ENCODE data around the gene HLA-DQB1. TPM values are rescaled to one million over a fixed set of nuclear protein-coding genes. Genes with fewer than 3 reads are reported as not detected.
"Not testable (repeated sequence)": the region's sequence is repeated elsewhere in the genome, so short reads cannot be mapped to it uniquely, and the experiment has no call there.

The HLA-DQB1 gene
- total and polyA plus RNA-seq, 2 donors (not counting 1 experiment from before 2014, with no cell fraction given), result not detected

DNA sequence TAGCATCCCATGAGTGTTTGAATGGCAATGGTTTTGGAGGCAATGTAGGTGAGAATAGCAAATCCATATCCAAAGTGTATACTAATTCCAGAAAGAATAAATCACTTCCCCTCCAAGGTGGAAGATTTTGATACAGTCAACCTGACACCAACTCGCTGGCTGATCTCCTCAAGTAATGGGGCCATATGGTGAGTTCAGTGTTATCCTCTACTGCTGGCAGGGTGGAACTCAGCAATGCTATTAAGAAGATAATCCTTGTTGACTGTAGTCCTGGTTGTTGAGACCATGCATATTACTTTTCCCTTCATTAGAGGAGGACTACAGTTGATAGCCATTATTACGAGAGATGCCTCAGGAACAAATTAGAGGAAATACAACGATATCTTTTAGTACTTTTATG, 17.8 kb upstream of the HLA-DQB1 start:
- DNase-seq (ENCODE audit: low read depth in 2 of 2), result no peak
- H3K9me3 ChIP-seq (ENCODE audit: control insufficient read depth, insufficient read depth, low read depth, low read length), result no peaks in the 10 kb centered on the region
- H3K9ac ChIP-seq (ENCODE audit: insufficient read depth, low read length), result no peak overlapping the region
- no peak overlapping the region for H2AFZ ChIP-seq (ENCODE audit: low read length)
- no peak overlapping the region for H3K27ac ChIP-seq (ENCODE audit: insufficient read depth, low read length)
- no peak overlapping the region for H3K4me2 ChIP-seq (ENCODE audit: extremely low read depth, insufficient read depth, low read length)
- no peaks in the 10 kb centered on the region for H4K20me1 ChIP-seq (ENCODE audit: control insufficient read depth, extremely low read depth, insufficient read depth, low read length)
- no peaks in the 10 kb centered on the region for H3K36me3 ChIP-seq (ENCODE audit: control insufficient read depth, insufficient read depth, low read length)
- no peak for TF ChIP-seq EZH2 (IDR thresholded peaks at IDR 0.05; ENCODE audit: low read length, missing control alignments)
- TF ChIP-seq, protein P1, sequence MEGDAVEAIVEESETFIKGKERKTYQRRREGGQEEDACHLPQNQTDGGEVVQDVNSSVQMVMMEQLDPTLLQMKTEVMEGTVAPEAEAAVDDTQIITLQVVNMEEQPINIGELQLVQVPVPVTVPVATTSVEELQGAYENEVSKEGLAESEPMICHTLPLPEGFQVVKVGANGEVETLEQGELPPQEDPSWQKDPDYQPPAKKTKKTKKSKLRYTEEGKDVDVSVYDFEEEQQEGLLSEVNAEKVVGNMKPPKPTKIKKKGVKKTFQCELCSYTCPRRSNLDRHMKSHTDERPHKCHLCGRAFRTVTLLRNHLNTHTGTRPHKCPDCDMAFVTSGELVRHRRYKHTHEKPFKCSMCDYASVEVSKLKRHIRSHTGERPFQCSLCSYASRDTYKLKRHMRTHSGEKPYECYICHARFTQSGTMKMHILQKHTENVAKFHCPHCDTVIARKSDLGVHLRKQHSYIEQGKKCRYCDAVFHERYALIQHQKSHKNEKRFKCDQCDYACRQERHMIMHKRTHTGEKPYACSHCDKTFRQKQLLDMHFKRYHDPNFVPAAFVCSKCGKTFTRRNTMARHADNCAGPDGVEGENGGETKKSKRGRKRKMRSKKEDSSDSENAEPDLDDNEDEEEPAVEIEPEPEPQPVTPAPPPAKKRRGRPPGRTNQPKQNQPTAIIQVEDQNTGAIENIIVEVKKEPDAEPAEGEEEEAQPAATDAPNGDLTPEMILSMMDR (conservative IDR thresholded peaks at IDR 0.05 in 1 of 2, IDR thresholded peaks at IDR 0.05 in 1 of 2; ENCODE audit: low read depth in 1 of 2, low read length in 2 of 2), result no peak
- H3K4me1 ChIP-seq (ENCODE audit: control insufficient read depth, extremely low read depth, insufficient read depth, low read length), result no peaks in the 10 kb centered on the region
- H3K27me3 ChIP-seq (ENCODE audit: control insufficient read depth, insufficient read depth, low read length), result no peaks in the 10 kb centered on the region
- H3K4me3 ChIP-seq (replicated peaks in 1 of 4; ENCODE audit: control extremely low read depth in 1 of 4, insufficient read depth in 1 of 4, low read depth in 3 of 4, low read length in 4 of 4), result no peak overlapping the region
- no peaks in the 10 kb centered on the region for H3K79me2 ChIP-seq (ENCODE audit: control insufficient read depth, insufficient read depth, low read length)

DNA sequence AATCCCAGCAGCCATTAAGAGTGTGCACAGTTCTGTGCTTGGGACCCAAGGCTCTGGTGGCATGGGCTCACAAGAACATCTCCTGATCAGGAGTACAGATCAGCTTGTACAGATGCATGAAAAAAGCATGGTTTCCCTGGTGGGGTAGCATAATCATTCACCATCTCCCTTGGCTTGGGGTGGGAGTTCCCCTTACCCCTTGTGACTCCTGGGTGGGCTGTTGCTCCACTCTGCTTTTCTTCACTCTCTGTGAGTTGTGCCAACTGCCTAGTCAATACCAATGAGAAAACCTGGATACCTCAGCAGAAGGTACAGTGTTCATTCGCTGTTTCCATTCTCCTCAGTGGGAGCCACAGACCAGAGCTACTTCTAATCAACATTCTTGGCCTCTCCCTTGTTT, 13.6 kb upstream of the HLA-DQB1 start:
- Histone ChIP-seq H3K4me3 (replicated peaks in 1 of 4; ENCODE audit: control extremely low read depth in 1 of 4, insufficient read depth in 1 of 4, low read depth in 3 of 4, low read length in 4 of 4) (no peak overlapping the region), H3K9ac (ENCODE audit: insufficient read depth, low read length) (no peak overlapping the region), H4K20me1 (ENCODE audit: control insufficient read depth, extremely low read depth, insufficient read depth, low read length) (no peaks in the 10 kb centered on the region), H3K27ac (ENCODE audit: insufficient read depth, low read length) (no peak overlapping the region), H3K4me1 (ENCODE audit: control insufficient read depth, extremely low read depth, insufficient read depth, low read length) (no peaks in the 10 kb centered on the region), H3K27me3 (ENCODE audit: control insufficient read depth, insufficient read depth, low read length) (no peaks in the 10 kb centered on the region), H2AFZ (ENCODE audit: low read length) (no peak overlapping the region), H3K36me3 (ENCODE audit: control insufficient read depth, insufficient read depth, low read length) (no peaks in the 10 kb centered on the region), H3K4me2 (ENCODE audit: extremely low read depth, insufficient read depth, low read length) (no peak overlapping the region), H3K79me2 (ENCODE audit: control insufficient read depth, insufficient read depth, low read length) (no peaks in the 10 kb centered on the region), H3K9me3 (ENCODE audit: control insufficient read depth, insufficient read depth, low read depth, low read length) (no peaks in the 10 kb centered on the region)
- no peak for TF ChIP-seq EZH2 (IDR thresholded peaks at IDR 0.05; ENCODE audit: low read length, missing control alignments)
- TF ChIP-seq, protein P1 (conservative IDR thresholded peaks at IDR 0.05 in 1 of 2, IDR thresholded peaks at IDR 0.05 in 1 of 2; ENCODE audit: low read depth in 1 of 2, low read length in 2 of 2), result no peak
- DNase-seq (ENCODE audit: low read depth in 2 of 2), result no peak

DNA sequence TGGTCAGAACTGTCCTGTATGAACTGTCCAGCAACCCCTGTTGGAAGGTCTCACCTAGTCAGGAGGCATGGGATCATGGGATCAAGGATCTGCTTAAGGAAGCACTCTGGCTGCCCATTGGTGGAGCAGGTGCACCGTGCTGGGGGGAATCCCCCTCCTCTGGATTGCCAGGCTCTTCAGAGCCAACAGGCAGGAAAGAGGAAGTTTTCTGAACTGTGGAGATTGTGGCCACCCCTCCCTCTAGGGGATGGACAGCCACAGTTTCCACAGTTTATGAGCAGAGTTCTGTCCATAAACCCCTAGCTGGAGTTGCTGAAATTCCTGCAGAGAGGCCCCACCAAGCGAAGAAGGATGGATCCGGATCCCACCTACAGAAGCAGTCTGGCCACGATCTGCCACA, 13.0 kb upstream of the HLA-DQB1 start:
- Histone ChIP-seq H3K27ac (ENCODE audit: insufficient read depth, low read length) (no peak overlapping the region), H3K27me3 (ENCODE audit: control insufficient read depth, insufficient read depth, low read length) (no peaks in the 10 kb centered on the region), H3K79me2 (ENCODE audit: control insufficient read depth, insufficient read depth, low read length) (no peaks in the 10 kb centered on the region), H4K20me1 (ENCODE audit: control insufficient read depth, extremely low read depth, insufficient read depth, low read length) (no peaks in the 10 kb centered on the region), H3K4me2 (ENCODE audit: extremely low read depth, insufficient read depth, low read length) (no peak overlapping the region), H3K4me1 (ENCODE audit: control insufficient read depth, extremely low read depth, insufficient read depth, low read length) (no peaks in the 10 kb centered on the region), H3K36me3 (ENCODE audit: control insufficient read depth, insufficient read depth, low read length) (no peaks in the 10 kb centered on the region), H3K9me3 (ENCODE audit: control insufficient read depth, insufficient read depth, low read depth, low read length) (no peaks in the 10 kb centered on the region), H2AFZ (ENCODE audit: low read length) (no peak overlapping the region), H3K4me3 (replicated peaks in 1 of 4; ENCODE audit: control extremely low read depth in 1 of 4, insufficient read depth in 1 of 4, low read depth in 3 of 4, low read length in 4 of 4) (no peak overlapping the region), H3K9ac (ENCODE audit: insufficient read depth, low read length) (no peak overlapping the region)
- DNase-seq (ENCODE audit: low read depth in 2 of 2), result no peak
- TF ChIP-seq EZH2 (IDR thresholded peaks at IDR 0.05; ENCODE audit: low read length, missing control alignments), result no peak
- TF ChIP-seq, protein P1 (conservative IDR thresholded peaks at IDR 0.05 in 1 of 2, IDR thresholded peaks at IDR 0.05 in 1 of 2; ENCODE audit: low read depth in 1 of 2, low read length in 2 of 2), result no peak

DNA sequence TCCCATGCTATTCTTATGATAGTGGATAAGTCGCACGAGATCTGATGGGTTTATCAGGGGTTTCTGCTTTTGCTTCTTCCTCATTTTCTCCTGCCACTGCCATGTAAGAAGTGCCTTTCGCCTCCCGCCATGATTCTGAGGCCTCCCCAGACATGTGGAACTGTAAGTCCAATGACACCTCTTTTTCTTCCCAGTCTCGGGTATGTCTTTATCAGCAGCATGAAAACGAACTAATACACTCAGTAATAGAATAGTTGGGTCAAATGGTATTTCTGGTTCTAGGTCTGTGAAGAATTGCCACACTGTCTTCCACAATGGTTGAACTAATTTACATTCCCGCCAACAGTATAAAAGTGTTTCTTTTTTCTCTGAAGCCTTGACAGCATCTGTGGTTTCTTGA, 7.7 kb upstream of the HLA-DQB1 start:
- H2AFZ ChIP-seq (ENCODE audit: low read length); H3K36me3 ChIP-seq (ENCODE audit: control insufficient read depth, insufficient read depth, low read length); H3K4me3 ChIP-seq (replicated peaks in 1 of 4; ENCODE audit: control extremely low read depth in 1 of 4, insufficient read depth in 1 of 4, low read depth in 3 of 4, low read length in 4 of 4); H4K20me1 ChIP-seq (ENCODE audit: control insufficient read depth, extremely low read depth, insufficient read depth, low read length); DNase-seq (ENCODE audit: low read depth in 2 of 2); H3K9me3 ChIP-seq (ENCODE audit: control insufficient read depth, insufficient read depth, low read depth, low read length); H3K27me3 ChIP-seq (ENCODE audit: control insufficient read depth, insufficient read depth, low read length); H3K4me1 ChIP-seq (ENCODE audit: control insufficient read depth, extremely low read depth, insufficient read depth, low read length); H3K27ac ChIP-seq (ENCODE audit: insufficient read depth, low read length); H3K4me2 ChIP-seq (ENCODE audit: extremely low read depth, insufficient read depth, low read length); H3K9ac ChIP-seq (ENCODE audit: insufficient read depth, low read length); H3K79me2 ChIP-seq (ENCODE audit: control insufficient read depth, insufficient read depth, low read length): not testable (repeated sequence)

DNA sequence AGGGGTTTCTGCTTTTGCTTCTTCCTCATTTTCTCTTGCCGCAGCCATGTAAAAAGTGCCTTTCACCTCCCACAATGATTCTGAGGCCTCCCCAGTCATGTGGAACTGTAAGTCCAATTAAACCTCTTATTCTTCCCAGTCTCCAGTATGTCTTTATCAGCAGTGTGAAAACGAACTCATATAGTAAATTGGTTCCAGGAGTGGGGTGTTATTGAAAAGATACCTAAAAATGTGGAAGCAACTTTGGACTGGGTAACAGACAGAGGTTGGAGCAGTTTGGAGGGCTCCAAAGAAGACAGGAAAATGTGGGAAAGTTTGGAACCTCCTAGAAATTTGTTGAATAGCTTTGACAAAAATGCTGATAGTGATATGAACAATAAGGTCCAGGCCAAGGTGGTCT, 5.5 kb upstream of the HLA-DQB1 start:
- not testable (repeated sequence) for H3K9me3 ChIP-seq (ENCODE audit: control insufficient read depth, insufficient read depth, low read depth, low read length); H3K27ac ChIP-seq (ENCODE audit: insufficient read depth, low read length); H3K4me2 ChIP-seq (ENCODE audit: extremely low read depth, insufficient read depth, low read length); H3K79me2 ChIP-seq (ENCODE audit: control insufficient read depth, insufficient read depth, low read length); H3K9ac ChIP-seq (ENCODE audit: insufficient read depth, low read length); H3K27me3 ChIP-seq (ENCODE audit: control insufficient read depth, insufficient read depth, low read length); DNase-seq (ENCODE audit: low read depth in 2 of 2); H3K36me3 ChIP-seq (ENCODE audit: control insufficient read depth, insufficient read depth, low read length); H2AFZ ChIP-seq (ENCODE audit: low read length); H4K20me1 ChIP-seq (ENCODE audit: control insufficient read depth, extremely low read depth, insufficient read depth, low read length); H3K4me1 ChIP-seq (ENCODE audit: control insufficient read depth, extremely low read depth, insufficient read depth, low read length); H3K4me3 ChIP-seq (replicated peaks in 1 of 4; ENCODE audit: control extremely low read depth in 1 of 4, insufficient read depth in 1 of 4, low read depth in 3 of 4, low read length in 4 of 4)

All from fibroblast of lung (primary cell).